Measurements from ENCODE around the gene ITPR2.
"Not testable (repeated sequence)": the region's sequence is repeated elsewhere in the genome, so short reads cannot be mapped to it uniquely, and the experiment has no call there.

The ITPR2 gene

GRCh38 chr12:26750531-26751175 is 82.3 kb downstream of the ITPR2 start:
- DNase-seq, result no peak

GRCh38 chr12:26749781-26750180 is 83.2 kb downstream of the ITPR2 start:
- no peak for DNase-seq

- DNase-seq, result no peak
Observed at GRCh38 chr12:26748741-26749431, 84.1 kb downstream of the ITPR2 start.

GRCh38 chr12:26748412-26748740 is 84.6 kb downstream of the ITPR2 start:
- DNase-seq, result no peak

- DNase-seq, result no peak
Observed at GRCh38 chr12:26746121-26746714, 86.8 kb downstream of the ITPR2 start.

GRCh38 chr12:26744697-26745440 is 88.1 kb downstream of the ITPR2 start:
- DNase-seq, result no peak

- DNase-seq, result no peak
Observed at GRCh38 chr12:26744042-26744626, 88.9 kb downstream of the ITPR2 start.

- no peak for DNase-seq
Observed at GRCh38 chr12:26741584-26742227, 91.3 kb downstream of the ITPR2 start.

GRCh38 chr12:26740991-26741390 is 92.0 kb downstream of the ITPR2 start:
- no peak for DNase-seq

- no peak for DNase-seq
Observed at GRCh38 chr12:26740348-26740747, 92.6 kb downstream of the ITPR2 start.

GRCh38 chr12:26737487-26738030 is 95.4 kb downstream of the ITPR2 start:
- no peak for DNase-seq

GRCh38 chr12:26736563-26737486 is 96.2 kb downstream of the ITPR2 start:
- no peak for DNase-seq

GRCh38 chr12:26735249-26735639 is 97.8 kb downstream of the ITPR2 start:
- no peak for DNase-seq

- no peak for DNase-seq
Observed at GRCh38 chr12:26734510-26735248, 98.3 kb downstream of the ITPR2 start.

- DNase-seq, result no peak
Observed at GRCh38 chr12:26732005-26732908, 100.7 kb downstream of the ITPR2 start.

- DNase-seq, result no peak
Observed at GRCh38 chr12:26730481-26731350, 102.3 kb downstream of the ITPR2 start.

GRCh38 chr12:26729137-26729671 is 103.8 kb downstream of the ITPR2 start:
- not testable (repeated sequence) for DNase-seq
